Measurements from ENCODE around the gene DISP3. TPM values are rescaled to one million over a fixed set of nuclear protein-coding genes. Genes with fewer than 3 reads are reported as not detected.

DISP3 gene
- total RNA-seq, 2 experiments from 2014 or later, result 0.97 to 1.7 TPM

DNA sequence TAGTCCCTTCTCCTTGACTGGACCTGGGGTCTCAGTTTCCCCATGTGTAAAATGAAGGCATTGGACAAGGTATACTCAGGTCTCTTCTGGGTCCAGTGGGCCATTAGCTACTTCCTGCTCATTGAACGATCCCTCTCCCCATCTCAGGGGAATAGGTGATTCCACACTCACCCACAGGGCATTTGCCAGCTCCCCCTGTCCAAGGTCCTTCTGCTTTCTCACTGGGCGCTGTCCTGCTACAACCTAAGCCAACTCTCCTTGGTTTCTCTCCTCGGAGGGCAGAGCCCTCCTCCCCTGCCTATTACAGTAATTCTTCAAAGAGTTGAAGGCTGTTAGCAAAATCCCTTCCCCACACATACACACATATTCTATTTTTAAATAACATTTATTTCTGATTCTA is 16.6 kb downstream of the DISP3 start:
- CTCF ChIA-PET (ENCODE audit: unreplicated experiment), result no interaction called here
- POLR2A ChIA-PET, result no interaction called here

DNA sequence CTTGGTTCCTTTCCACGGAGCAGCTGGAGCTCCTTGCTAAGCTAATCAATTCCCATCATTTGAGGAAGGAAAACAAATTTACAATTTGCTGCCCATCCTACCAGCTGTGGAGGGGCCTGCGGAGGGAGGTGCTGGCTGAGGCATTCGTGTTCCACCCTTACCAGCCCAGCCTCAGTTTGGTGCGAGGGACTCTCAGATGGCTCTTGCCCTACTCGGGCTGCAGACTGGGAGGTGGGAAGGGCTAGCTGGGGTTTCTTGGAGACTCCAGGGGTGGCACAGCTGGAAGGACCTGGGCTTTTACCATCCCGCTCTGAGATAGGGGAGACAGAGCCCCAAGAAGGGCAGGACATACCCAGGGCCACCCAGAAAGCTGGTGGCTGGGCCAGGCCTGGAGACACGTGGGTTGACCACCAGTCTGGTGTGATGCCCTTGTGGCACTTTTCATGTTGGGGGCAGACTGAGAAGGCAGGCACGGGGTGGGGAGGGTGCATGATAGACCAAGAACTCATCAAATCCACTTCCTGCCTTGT is 17.7 kb downstream of the DISP3 start:
- Histone ChIP-seq H3K9me2 (ENCODE audit: insufficient read depth, low read length) (no peaks in the 10 kb centered on the region), H4K20me1 (ENCODE audit: insufficient read depth, low read length) (no peaks in the 10 kb centered on the region), H3K4me2 (ENCODE audit: low read length) (no peak overlapping the region), H3K79me2 (ENCODE audit: insufficient read depth, low read depth, low read length) (no peaks in the 10 kb centered on the region), H2AFZ (ENCODE audit: low read length) (no peak overlapping the region), H3K27ac (ENCODE audit: low read depth, low read length, poor library complexity, severe bottlenecking) (no peak overlapping the region), H3K4me1 (ENCODE audit: insufficient read depth, low read length, poor library complexity, severe bottlenecking) (no peaks in the 10 kb centered on the region), H3K4me3 (ENCODE audit: low read depth, low read length, poor library complexity, severe bottlenecking) (no peak overlapping the region), H3K9me3 (ENCODE audit: low read length) (no peaks in the 10 kb centered on the region), H3K36me3 (ENCODE audit: insufficient read depth, low read length) (no peaks in the 10 kb centered on the region)
- intact Hi-C loops (cut with micrococcal nuclease; ENCODE audit: unreplicated experiment), result no loop called here
- BruUV-seq (replicated peaks), result no TSS peak
- CTCF ChIA-PET (ENCODE audit: unreplicated experiment), result no interaction called here
- TF ChIP-seq, protein P1, sequence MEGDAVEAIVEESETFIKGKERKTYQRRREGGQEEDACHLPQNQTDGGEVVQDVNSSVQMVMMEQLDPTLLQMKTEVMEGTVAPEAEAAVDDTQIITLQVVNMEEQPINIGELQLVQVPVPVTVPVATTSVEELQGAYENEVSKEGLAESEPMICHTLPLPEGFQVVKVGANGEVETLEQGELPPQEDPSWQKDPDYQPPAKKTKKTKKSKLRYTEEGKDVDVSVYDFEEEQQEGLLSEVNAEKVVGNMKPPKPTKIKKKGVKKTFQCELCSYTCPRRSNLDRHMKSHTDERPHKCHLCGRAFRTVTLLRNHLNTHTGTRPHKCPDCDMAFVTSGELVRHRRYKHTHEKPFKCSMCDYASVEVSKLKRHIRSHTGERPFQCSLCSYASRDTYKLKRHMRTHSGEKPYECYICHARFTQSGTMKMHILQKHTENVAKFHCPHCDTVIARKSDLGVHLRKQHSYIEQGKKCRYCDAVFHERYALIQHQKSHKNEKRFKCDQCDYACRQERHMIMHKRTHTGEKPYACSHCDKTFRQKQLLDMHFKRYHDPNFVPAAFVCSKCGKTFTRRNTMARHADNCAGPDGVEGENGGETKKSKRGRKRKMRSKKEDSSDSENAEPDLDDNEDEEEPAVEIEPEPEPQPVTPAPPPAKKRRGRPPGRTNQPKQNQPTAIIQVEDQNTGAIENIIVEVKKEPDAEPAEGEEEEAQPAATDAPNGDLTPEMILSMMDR (conservative IDR thresholded peaks at IDR 0.05; ENCODE audit: low read length), result no peak
- TF ChIP-seq EZH2phosphoT487 (IDR thresholded peaks at IDR 0.05; ENCODE audit: borderline replicate concordance, low read depth, low read length), result no peak
- POLR2A ChIA-PET, result no interaction called here
- DNase-seq (ENCODE audit: low spot score), result no peak

More for the DNA sequence above, 16.6 kb downstream of the DISP3 start:
- H3K4me1 ChIP-seq (ENCODE audit: insufficient read depth, low read length, poor library complexity, severe bottlenecking), result no peaks in the 10 kb centered on the region
- intact Hi-C loops (cut with micrococcal nuclease; ENCODE audit: unreplicated experiment), result no loop called here
- no peak overlapping the region for H3K4me3 ChIP-seq (ENCODE audit: low read depth, low read length, poor library complexity, severe bottlenecking)
- H3K4me2 ChIP-seq (ENCODE audit: low read length), result no peak overlapping the region
- no peaks in the 10 kb centered on the region for H3K9me2 ChIP-seq (ENCODE audit: insufficient read depth, low read length)
- H3K79me2 ChIP-seq (ENCODE audit: insufficient read depth, low read depth, low read length), result no peaks in the 10 kb centered on the region
- H3K36me3 ChIP-seq (ENCODE audit: insufficient read depth, low read length), result no peaks in the 10 kb centered on the region
- H3K9me3 ChIP-seq (ENCODE audit: low read length), result no peaks in the 10 kb centered on the region
- H4K20me1 ChIP-seq (ENCODE audit: insufficient read depth, low read length), result no peaks in the 10 kb centered on the region
- no peak for TF ChIP-seq EZH2phosphoT487 (IDR thresholded peaks at IDR 0.05; ENCODE audit: borderline replicate concordance, low read depth, low read length)
- TF ChIP-seq, protein P1 (conservative IDR thresholded peaks at IDR 0.05; ENCODE audit: low read length), result no peak
- DNase-seq (ENCODE audit: low spot score), result no peak
- BruUV-seq (replicated peaks), result no TSS peak
- no peak overlapping the region for H2AFZ ChIP-seq (ENCODE audit: low read length)
- H3K27ac ChIP-seq (ENCODE audit: low read depth, low read length, poor library complexity, severe bottlenecking), result no peak overlapping the region

DNA sequence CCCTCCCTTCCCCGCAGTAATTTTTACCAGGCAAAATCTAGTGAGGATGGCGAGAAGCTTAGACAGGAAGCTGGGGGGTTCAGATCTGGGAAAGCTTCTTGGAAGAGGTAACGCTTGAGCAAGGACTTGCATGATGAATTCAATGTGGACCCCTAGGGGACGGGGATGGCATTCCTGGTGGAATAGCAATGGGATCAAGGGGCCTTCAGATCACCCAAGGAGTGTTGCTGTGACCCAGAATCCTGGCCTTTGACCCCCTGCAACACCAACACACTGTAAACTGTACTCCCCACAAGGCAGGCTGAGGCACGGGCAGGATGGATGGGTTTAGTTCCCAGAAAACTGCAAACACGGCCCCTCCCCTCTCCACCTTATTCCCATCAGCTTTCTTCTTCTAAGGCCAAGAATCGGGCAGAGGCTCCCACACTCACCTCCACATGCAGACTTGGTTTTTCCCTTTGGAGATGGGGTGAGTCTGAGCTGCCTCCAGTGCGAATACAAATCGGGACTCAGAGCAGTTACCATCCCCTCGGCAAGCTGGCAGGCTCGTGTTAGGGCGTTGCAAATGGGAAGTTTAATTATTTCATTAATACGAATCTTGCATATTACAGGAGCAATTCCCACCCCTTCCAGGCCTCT is 20.1 kb downstream of the DISP3 start:
- DNase-seq (ENCODE audit: low spot score), result no peak

More for the DNA sequence above, 20.1 kb downstream of the DISP3 start:
- Histone ChIP-seq H3K79me2 (ENCODE audit: insufficient read depth, low read depth, low read length) (no peaks in the 10 kb centered on the region), H3K4me1 (ENCODE audit: insufficient read depth, low read length, poor library complexity, severe bottlenecking) (no peaks in the 10 kb centered on the region), H3K36me3 (ENCODE audit: insufficient read depth, low read length) (no peaks in the 10 kb centered on the region), H3K27ac (ENCODE audit: low read depth, low read length, poor library complexity, severe bottlenecking) (no peak overlapping the region), H4K20me1 (ENCODE audit: insufficient read depth, low read length) (no peaks in the 10 kb centered on the region), H3K4me2 (ENCODE audit: low read length) (no peak overlapping the region), H3K4me3 (ENCODE audit: low read depth, low read length, poor library complexity, severe bottlenecking) (no peak overlapping the region), H2AFZ (ENCODE audit: low read length) (no peak overlapping the region), H3K9me3 (ENCODE audit: low read length) (no peaks in the 10 kb centered on the region), H3K9me2 (ENCODE audit: insufficient read depth, low read length) (no peaks in the 10 kb centered on the region)
- CTCF ChIA-PET (ENCODE audit: unreplicated experiment), result no interaction called here
- TF ChIP-seq EZH2phosphoT487 (IDR thresholded peaks at IDR 0.05; ENCODE audit: borderline replicate concordance, low read depth, low read length), result no peak
- TF ChIP-seq, protein P1 (conservative IDR thresholded peaks at IDR 0.05; ENCODE audit: low read length), result no peak
- intact Hi-C loops (cut with micrococcal nuclease; ENCODE audit: unreplicated experiment), result no loop called here
- no TSS peak for BruUV-seq (replicated peaks)
- POLR2A ChIA-PET, result no interaction called here
